Tibial artery (tissue), 4 donors: ENCODE measurements around the gene DNAJB2.

ENCODE experiments used
- DNase-seq, 2 donors: peaks; one replicate each; pipeline ENCODE4 v3.0.0-alpha.2; 2019
- H3K27ac ChIP-seq, 2 donors: fragments of 200-600 bp; sonication (generic) in 1 of 2; 1 replicate in 1 of 2; 2 replicates in 1 of 2; pipeline ENCODE4 v1.5.1; 2018 to 2019; ENCODE audit warnings: mild to moderate bottlenecking in 1 of 2
- H3K27me3 ChIP-seq, 2 donors: fragments of 200-600 bp; sonication (generic) in 1 of 2; one replicate each; pipeline versions ENCODE4 v1.5.1 to v1.6.0; 2016 to 2019
- H3K36me3 ChIP-seq, 3 donors: fragments of 200-600 bp; sonication (generic) in 2 of 3; one replicate each; pipeline ENCODE4 v1.5.1; 2016 to 2019; ENCODE audit warnings: mild to moderate bottlenecking in 2 of 3
- H3K4me1 ChIP-seq, 4 donors: fragments of 200-600 bp; sonication (generic) in 2 of 4; 1 replicate in 3 of 4; 2 replicates in 1 of 4; pipeline ENCODE4 v1.5.1; 2016 to 2019
- H3K4me3 ChIP-seq, 2 donors: fragments of 200-600 bp; sonication (generic) in 1 of 2; 1 replicate in 1 of 2; 2 replicates in 1 of 2; pipeline ENCODE4 v1.5.1; 2018 to 2019; ENCODE audit warnings: mild to moderate bottlenecking in 2 of 2
- H3K9me3 ChIP-seq, 3 donors: fragments of 200-600 bp; sonication (generic) in 1 of 3; one replicate each; pipeline ENCODE4 v1.5.1; 2016 to 2019
- intact Hi-C: fragments of 100-400 bp; cut with DNase I; formaldehyde crosslinking; loops from one replicate; pipeline ENCODE4 v1.15.0; 2023; ENCODE audit warnings: low total_unique reads
- TF ChIP-seq, protein P1 (sequence below), 2 experiments: fragments of 200-600 bp in 1 of 2; fragments of 450-650 bp in 1 of 2; IDR thresholded peaks; one replicate each; pipeline ENCODE4 v1.5.1; 2017 to 2019; ENCODE audit warnings: antibody characterized with exemption in 2 of 2, mild to moderate bottlenecking in 1 of 2, moderate library complexity in 1 of 2

The DNAJB2 gene

DNA sequence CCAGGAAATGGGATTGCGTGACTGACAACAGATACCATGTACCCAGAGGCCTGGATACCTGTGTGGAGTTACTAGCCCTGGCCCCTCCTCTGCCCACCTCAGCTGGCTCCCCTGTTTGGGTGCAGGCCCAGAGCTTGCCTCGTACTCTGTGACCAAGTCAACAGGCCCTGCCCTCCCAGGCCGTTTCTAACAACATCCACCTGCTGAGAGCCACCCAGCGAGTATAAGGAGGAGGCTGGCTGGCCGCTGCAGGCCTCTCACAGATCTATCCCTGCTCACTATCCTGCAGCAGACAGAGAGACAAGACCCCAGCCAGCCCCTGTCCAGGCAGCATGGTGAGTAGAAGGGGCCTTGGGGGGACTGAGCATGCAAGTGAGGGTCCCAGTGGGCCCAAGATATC is 12.9 kb upstream of the DNAJB2 start:
- Histone ChIP-seq H3K36me3 (no peaks in the 10 kb centered on the region), H3K27me3 (peaks cover 0 to 1% of the 10 kb centered on the region in 2 donors), H3K4me3 (no peak overlapping the region), H3K9me3 (no peaks in the 10 kb centered on the region), H3K27ac (no peak overlapping the region), H3K4me1 (no peaks in the 10 kb centered on the region)
- no peak for DNase-seq
- TF ChIP-seq, protein P1, sequence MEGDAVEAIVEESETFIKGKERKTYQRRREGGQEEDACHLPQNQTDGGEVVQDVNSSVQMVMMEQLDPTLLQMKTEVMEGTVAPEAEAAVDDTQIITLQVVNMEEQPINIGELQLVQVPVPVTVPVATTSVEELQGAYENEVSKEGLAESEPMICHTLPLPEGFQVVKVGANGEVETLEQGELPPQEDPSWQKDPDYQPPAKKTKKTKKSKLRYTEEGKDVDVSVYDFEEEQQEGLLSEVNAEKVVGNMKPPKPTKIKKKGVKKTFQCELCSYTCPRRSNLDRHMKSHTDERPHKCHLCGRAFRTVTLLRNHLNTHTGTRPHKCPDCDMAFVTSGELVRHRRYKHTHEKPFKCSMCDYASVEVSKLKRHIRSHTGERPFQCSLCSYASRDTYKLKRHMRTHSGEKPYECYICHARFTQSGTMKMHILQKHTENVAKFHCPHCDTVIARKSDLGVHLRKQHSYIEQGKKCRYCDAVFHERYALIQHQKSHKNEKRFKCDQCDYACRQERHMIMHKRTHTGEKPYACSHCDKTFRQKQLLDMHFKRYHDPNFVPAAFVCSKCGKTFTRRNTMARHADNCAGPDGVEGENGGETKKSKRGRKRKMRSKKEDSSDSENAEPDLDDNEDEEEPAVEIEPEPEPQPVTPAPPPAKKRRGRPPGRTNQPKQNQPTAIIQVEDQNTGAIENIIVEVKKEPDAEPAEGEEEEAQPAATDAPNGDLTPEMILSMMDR (IDR thresholded peaks at IDR 0.05) = no peak
- intact Hi-C loops = no loop called here

GRCh38 chr2:219266886-219267285 is 12.3 kb upstream of the DNAJB2 start:
- DNase-seq = no peak
- Histone ChIP-seq H3K27me3 (no peaks in the 10 kb centered on the region), H3K27ac (no peak overlapping the region), H3K36me3 (no peaks in the 10 kb centered on the region), H3K4me1 (no peaks in the 10 kb centered on the region), H3K4me3 (no peak overlapping the region), H3K9me3 (no peaks in the 10 kb centered on the region)
- intact Hi-C loops = no loop called here
- TF ChIP-seq, protein P1 (IDR thresholded peaks at IDR 0.05) = no peak

DNA sequence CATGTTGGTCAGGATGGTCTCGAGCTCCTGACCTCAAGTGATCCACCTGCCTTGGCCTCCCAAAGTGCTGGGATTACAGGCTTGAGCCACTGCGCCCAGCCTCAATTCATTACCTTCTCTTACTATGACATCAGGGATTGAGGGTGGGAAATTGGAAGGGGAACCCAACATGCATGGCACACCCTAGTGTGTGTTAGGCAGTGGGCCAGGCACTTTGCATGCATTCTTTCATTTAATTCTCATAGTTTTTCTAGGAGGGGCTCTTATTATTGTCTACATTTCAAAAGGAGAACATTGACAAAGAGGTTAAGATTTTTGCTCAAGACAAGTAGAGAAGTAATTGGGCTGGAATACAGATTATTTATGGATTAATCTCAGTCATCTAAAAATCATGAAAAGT is 10.9 kb upstream of the DNAJB2 start:
- intact Hi-C loops = no loop called here

GRCh38 chr2:219269362-219270054 is 9.7 kb upstream of the DNAJB2 start:
- intact Hi-C loops = no loop called here

More for the DNA sequence above, 10.9 kb upstream of the DNAJB2 start:
- no peaks in the 10 kb centered on the region for H3K36me3 ChIP-seq
- no peak for DNase-seq
- TF ChIP-seq, protein P1 (IDR thresholded peaks at IDR 0.05) = no peak
- no peaks in the 10 kb centered on the region for H3K4me1 ChIP-seq
- no peak overlapping the region for H3K27ac ChIP-seq
- no peak overlapping the region for H3K4me3 ChIP-seq
- no peaks in the 10 kb centered on the region for H3K27me3 ChIP-seq
- no peaks in the 10 kb centered on the region for H3K9me3 ChIP-seq

GRCh38 chr2:219270055-219270372 is 9.2 kb upstream of the DNAJB2 start:
- Histone ChIP-seq H3K27ac (no peak overlapping the region), H3K4me3 (no peak overlapping the region), H3K9me3 (no peaks in the 10 kb centered on the region), H3K36me3 (no peaks in the 10 kb centered on the region), H3K4me1 (peaks cover 0 to 14% (median 8%) of the 10 kb centered on the region in 4 donors), H3K27me3 (no peaks in the 10 kb centered on the region)
- TF ChIP-seq, protein P1 (IDR thresholded peaks at IDR 0.05) = no peak
- intact Hi-C loops = no loop called here
- DNase-seq = no peak

More at GRCh38 chr2:219269362-219270054, 9.7 kb upstream of the DNAJB2 start:
- Histone ChIP-seq H3K9me3 (no peaks in the 10 kb centered on the region), H3K4me1 (peaks cover 0 to 9% (median 6%) of the 10 kb centered on the region in 4 donors), H3K27me3 (no peaks in the 10 kb centered on the region), H3K4me3 (no peak overlapping the region), H3K27ac (no peak overlapping the region), H3K36me3 (no peaks in the 10 kb centered on the region)
- DNase-seq = no peak
- TF ChIP-seq, protein P1 (IDR thresholded peaks at IDR 0.05) = no peak
